Sigmoid colon (tissue), 7 donors: ENCODE data around the gene POU2AF2. TPM values are rescaled to one million over a fixed set of nuclear protein-coding genes. Genes with fewer than 3 reads are reported as not detected.
A peak's percentile ranks its signal among the peaks of the same experiment; 100 is the strongest.

Experiments used
- DNase-seq: peaks from one replicate; pipeline ENCODE4 v3.0.0-alpha.2; 2019
- H3K27ac ChIP-seq, 4 donors: fragments of 200-600 bp; sonication (generic); one replicate each; pipeline ENCODE4 v1.5.1; 2016 to 2019; ENCODE audit warnings: mild to moderate bottlenecking in 1 of 4
- H3K27me3 ChIP-seq, 3 donors: fragments of 200-600 bp; sonication (generic); one replicate each; pipeline ENCODE4 v1.5.1; 2019; ENCODE audit warnings: mild to moderate bottlenecking in 1 of 3
- H3K36me3 ChIP-seq, 4 donors: fragments of 200-600 bp; sonication (generic); one replicate each; pipeline ENCODE4 v1.5.1; 2016 to 2019
- H3K4me1 ChIP-seq, 4 donors: fragments of 200-600 bp; sonication (generic); one replicate each; pipeline ENCODE4 v1.5.1; 2017 to 2019
- H3K4me3 ChIP-seq, 4 donors: fragments of 200-600 bp; sonication (generic); one replicate each; pipeline ENCODE4 v1.5.1; 2017 to 2019; ENCODE audit warnings: mild to moderate bottlenecking in 2 of 4, moderate library complexity in 1 of 4
- H3K9me3 ChIP-seq, 4 donors: fragments of 200-600 bp in 3 of 4; sonication (generic) in 3 of 4; one replicate each; pipeline versions ENCODE4 v1.5.1 to v1.6.1; 2013 to 2019
- EP300 ChIP-seq, 4 donors: sonication (generic); formaldehyde crosslinking; IDR thresholded peaks; one replicate each; pipeline ENCODE4 v1.6.1; 2017; ENCODE audit warnings: antibody characterized with exemption in 4 of 4
- POLR2A ChIP-seq, 2 donors: fragments of 450-650 bp; IDR thresholded peaks; one replicate each; pipeline ENCODE4 v1.6.1; 2016; ENCODE audit warnings: antibody characterized with exemption in 2 of 2, mild to moderate bottlenecking in 2 of 2, moderate library complexity in 2 of 2
- POLR2AphosphoS5 ChIP-seq, 4 donors: sonication (generic); formaldehyde crosslinking; IDR thresholded peaks; one replicate each; pipeline ENCODE4 v1.6.1; 2017; ENCODE audit warnings: antibody characterized with exemption in 4 of 4
- WGBS, 2 donors: extraction: QIAGEN DNeasy Blood & Tissue Kit; methylation state at CpG; one replicate each; pipeline ENCODE4 v1.1.7; 2013; 5-methylcytosine and 5-hydroxymethylcytosine counted together
- intact Hi-C: fragments of 100-400 bp; cut with DNase I; formaldehyde crosslinking; loops from one replicate; pipeline ENCODE4 v1.15.1; 2023
- polyA plus RNA-seq, 3 donors: library from polyadenylated mRNA; stranded (reverse); fragments of 200-250 nt; gene quantifications; one replicate each; pipeline ENCODE4 v1.2.3, GENCODE V29; 2013
- total RNA-seq, 4 donors: library from RNA; depleted of rRNA; stranded (reverse); fragments of >200 nt; gene quantifications; one replicate each; pipeline ENCODE4 v1.1.0, GENCODE V29; 2016
- TF ChIP-seq, protein P1 (sequence below), 4 experiments: fragments of 450-650 bp in 3 of 4; fragments of 200-600 bp in 1 of 4; IDR thresholded peaks; one replicate each; pipeline ENCODE4 v1.5.1; 2016 to 2019; ENCODE audit warnings: antibody characterized with exemption in 4 of 4, mild to moderate bottlenecking in 3 of 4, moderate library complexity in 2 of 4
- donor health status: healthy with polysubstance abuse.
- donor health status: Bipolar disorder and iron deficiency.
- donor health status: healthy.

The POU2AF2 gene
- total and polyA plus RNA-seq, 7 donors = 1.5 to 2.5 (median 2.4) TPM; not detected in 4

DNA sequence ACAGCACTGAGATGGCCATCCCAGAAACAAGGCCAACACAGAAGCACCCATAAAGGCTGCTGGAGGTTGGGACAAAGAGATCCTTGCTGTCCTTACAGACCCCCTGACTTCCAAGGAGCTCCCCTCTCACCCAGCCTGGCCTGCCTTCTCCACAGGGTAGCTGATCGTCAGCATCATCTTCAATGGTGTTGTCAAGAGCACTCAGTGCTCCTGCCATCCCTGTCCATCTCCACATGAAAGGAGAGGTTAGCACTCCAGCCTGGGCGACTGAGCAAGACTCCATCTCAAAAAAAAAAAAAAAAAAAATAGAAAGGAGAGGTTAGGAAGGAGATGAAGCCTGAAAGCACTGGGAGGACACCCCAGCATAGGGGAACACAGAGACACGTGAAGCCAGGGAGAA lies 50.7 kb downstream of the POU2AF2 start:
- Histone ChIP-seq H3K27me3 (no peaks in the 10 kb centered on the region), H3K4me3 (no peak overlapping the region), H3K36me3 (no peaks in the 10 kb centered on the region), H3K27ac (peak overlapping the region in 1 of 4 donors; percentile 4), H3K4me1 (peaks cover 0 to 26% (median 20%) of the 10 kb centered on the region in 4 donors), H3K9me3 (no peaks in the 10 kb centered on the region)
- WGBS, 2 donors = 94 to 97% methylated on average over 3 of the region's 3 CpGs
- no peak for TF ChIP-seq POLR2AphosphoS5 (IDR thresholded peaks at IDR 0.05)
- no peak for TF ChIP-seq POLR2A (IDR thresholded peaks at IDR 0.05)
- no peak for TF ChIP-seq EP300 (IDR thresholded peaks at IDR 0.05)
- TF ChIP-seq, protein P1, sequence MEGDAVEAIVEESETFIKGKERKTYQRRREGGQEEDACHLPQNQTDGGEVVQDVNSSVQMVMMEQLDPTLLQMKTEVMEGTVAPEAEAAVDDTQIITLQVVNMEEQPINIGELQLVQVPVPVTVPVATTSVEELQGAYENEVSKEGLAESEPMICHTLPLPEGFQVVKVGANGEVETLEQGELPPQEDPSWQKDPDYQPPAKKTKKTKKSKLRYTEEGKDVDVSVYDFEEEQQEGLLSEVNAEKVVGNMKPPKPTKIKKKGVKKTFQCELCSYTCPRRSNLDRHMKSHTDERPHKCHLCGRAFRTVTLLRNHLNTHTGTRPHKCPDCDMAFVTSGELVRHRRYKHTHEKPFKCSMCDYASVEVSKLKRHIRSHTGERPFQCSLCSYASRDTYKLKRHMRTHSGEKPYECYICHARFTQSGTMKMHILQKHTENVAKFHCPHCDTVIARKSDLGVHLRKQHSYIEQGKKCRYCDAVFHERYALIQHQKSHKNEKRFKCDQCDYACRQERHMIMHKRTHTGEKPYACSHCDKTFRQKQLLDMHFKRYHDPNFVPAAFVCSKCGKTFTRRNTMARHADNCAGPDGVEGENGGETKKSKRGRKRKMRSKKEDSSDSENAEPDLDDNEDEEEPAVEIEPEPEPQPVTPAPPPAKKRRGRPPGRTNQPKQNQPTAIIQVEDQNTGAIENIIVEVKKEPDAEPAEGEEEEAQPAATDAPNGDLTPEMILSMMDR (IDR thresholded peaks at IDR 0.05) = no peak
- intact Hi-C loops = loop anchor here (5.0 kb wide), 2 partner anchors 36 to 146 kb away; no protein-coding TSS in a partner anchor
- no peak for DNase-seq

DNA sequence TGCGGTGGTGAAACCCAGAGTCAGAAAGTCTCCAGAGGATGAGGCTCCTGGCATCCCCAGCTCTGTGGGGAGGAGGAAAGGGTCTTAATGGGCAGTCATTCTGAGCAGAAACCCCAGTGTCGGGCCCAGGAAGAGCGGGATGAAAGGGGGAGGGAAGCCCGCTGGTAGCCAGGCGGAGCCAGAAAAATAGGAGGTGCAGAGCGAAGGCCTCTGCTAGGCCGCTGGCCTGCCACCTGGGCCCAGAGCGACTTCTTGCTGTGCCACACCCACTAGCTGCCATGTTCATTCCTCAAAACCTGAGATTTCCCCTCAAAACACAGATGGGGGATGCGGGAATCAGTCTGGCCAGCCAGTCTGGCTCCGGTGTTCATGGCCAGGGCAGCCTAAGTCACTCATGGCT lies 52.2 kb downstream of the POU2AF2 start:
- WGBS, 2 donors = 97% methylated on average over 10 of the region's 10 CpGs
- no peaks in the 10 kb centered on the region for H3K36me3 ChIP-seq
- H3K27ac ChIP-seq = peak overlapping the region in 3 of 4 donors; percentile 92 to 96 (median 94)
- no peaks in the 10 kb centered on the region for H3K9me3 ChIP-seq
- H3K4me1 ChIP-seq = peaks cover 0 to 37% (median 25%) of the 10 kb centered on the region in 4 donors
- TF ChIP-seq, protein P1 (IDR thresholded peaks at IDR 0.05) = no peak
- no peak for TF ChIP-seq POLR2A (IDR thresholded peaks at IDR 0.05)
- no peak for TF ChIP-seq EP300 (IDR thresholded peaks at IDR 0.05)
- no peak for TF ChIP-seq POLR2AphosphoS5 (IDR thresholded peaks at IDR 0.05)
- H3K4me3 ChIP-seq = no peak overlapping the region
- no peaks in the 10 kb centered on the region for H3K27me3 ChIP-seq
- no peak for DNase-seq
- intact Hi-C loops = loop anchor here (2.0 to 5.0 kb wide), 3 partner anchors 35 to 145 kb away; no protein-coding TSS in a partner anchor

DNA sequence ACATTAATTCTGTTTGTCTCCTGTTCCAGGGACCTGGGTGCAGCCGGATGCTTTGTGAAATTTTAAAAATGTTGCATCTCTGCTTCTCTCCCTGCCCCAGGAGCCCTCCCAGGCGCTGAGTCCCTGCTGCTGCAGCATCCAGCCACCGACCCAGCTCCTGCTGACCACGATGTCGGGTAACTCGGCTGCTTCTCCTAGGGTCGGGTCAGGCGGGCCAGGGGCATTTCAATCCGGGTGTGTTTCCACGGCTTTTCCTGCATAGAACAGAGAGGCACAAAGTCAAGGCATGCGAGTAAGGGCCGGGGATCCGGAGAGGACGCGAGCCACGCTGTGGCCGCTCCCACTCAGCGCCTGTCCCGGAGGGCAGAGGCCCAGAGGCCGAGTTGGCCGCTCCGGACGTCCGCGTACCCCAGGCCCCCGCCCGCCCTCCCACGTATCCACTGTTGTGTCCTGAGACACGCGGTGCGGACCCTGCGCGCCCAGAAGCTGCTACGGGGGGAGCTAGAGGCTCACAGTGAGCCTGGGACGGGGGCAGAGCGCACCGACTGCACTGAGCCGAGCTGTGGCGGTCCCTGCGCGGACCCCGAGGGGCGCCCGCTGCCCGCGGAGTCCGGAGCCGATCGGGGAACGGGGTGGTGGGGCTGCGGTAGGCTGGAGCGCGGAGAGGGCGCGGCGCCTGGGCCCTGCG lies 53.0 kb downstream of the POU2AF2 start, which contains the start of gene POU2AF3:
TSS of gene POU2AF3 (plus strand) at position 134 of the 688 bp plus-strand sequence. CDS start at position 170, 36 bp downstream.
- 6 to 14% methylated on average over 57 of the region's 57 CpGs for WGBS, 2 donors
- DNase-seq = peak; percentile 69
- TF ChIP-seq POLR2AphosphoS5 (IDR thresholded peaks at IDR 0.05) (no peak), POLR2A (IDR thresholded peaks at IDR 0.05) (no peak), EP300 (IDR thresholded peaks at IDR 0.05) (no peak)
- TF ChIP-seq, protein P1 (IDR thresholded peaks at IDR 0.05) = no peak
- Histone ChIP-seq H3K27ac (peak within 1 kb of the TSS; percentile 77 to 96 (median 93)), H3K27me3 (no peaks in the 10 kb centered on the region), H3K9me3 (no peaks in the 10 kb centered on the region), H3K4me3 (peak within 1 kb of the TSS; percentile 76 to 93 (median 88)), H3K4me1 (peaks cover 0 to 46% (median 30%) of the 10 kb centered on the region in 4 donors), H3K36me3 (no peaks in the 10 kb centered on the region)
- intact Hi-C loops = loop anchor here (2.0 to 5.0 kb wide), 3 partner anchors 34 to 144 kb away; no protein-coding TSS in a partner anchor

DNA sequence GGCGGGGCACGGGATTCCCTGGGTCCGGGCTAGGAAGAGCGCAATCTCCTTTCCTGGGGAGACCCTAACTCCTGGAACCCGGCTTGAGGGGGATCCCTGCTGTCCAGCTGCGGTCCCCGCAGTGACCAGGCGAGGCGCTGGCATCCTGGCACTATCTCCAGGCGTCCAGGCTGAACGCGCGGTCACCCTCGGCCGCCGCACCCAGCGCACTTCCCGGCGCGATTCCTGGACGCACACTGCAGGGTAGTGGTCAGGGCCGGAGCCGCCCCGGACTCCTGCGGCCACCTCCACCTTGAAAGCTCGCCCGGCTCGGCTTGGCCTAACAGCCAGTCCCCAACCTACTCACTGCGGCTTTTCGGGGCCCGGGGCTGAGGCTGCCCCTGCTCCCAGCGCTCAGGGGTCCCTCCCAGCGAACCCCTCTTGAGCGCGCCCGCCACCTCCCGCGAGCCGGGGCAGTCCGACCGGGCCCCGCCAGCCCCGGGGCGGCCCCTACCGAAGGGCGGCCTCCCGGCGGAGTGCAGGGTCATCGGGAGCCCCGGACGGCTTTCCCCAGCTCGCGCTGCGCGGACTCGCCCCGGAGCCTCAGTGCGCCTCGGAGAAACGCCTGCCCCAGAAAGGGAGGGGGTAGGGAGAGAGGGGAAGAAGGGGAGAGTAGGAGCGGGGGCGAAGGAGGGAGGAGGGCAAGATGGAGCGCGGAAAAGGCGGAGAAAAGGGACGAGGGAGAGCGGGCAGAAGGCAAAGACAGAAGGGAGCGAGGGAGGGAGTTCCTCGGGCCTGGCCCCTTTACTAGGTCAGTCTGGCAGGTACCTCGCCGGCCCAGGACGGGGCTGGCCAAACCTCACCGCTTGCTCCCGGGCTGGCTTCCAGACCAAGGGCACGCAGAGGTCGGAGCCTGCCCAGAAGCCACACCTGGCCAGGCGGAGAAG lies 53.8 kb downstream of the POU2AF2 start:
- Histone ChIP-seq H3K36me3 (no peaks in the 10 kb centered on the region), H3K9me3 (no peaks in the 10 kb centered on the region), H3K27me3 (no peaks in the 10 kb centered on the region), H3K4me3 (peak overlapping the region; percentile 76 to 93 (median 88)), H3K27ac (peak overlapping the region; percentile 77 to 96 (median 93)), H3K4me1 (peaks cover 0 to 48% (median 31%) of the 10 kb centered on the region in 4 donors)
- 1 to 3% methylated on average over 77 of the region's 77 CpGs for WGBS, 2 donors
- peak; percentile 83 for DNase-seq
- intact Hi-C loops = loop anchor here (2.0 to 5.0 kb wide), 3 partner anchors 33 to 143 kb away; no protein-coding TSS in a partner anchor
- TF ChIP-seq, protein P1 (IDR thresholded peaks at IDR 0.05) = peak; percentile 67 to 70 (median 68)
- TF ChIP-seq POLR2A (IDR thresholded peaks at IDR 0.05) (peak in 1 of 2 donors; percentile 9), POLR2AphosphoS5 (IDR thresholded peaks at IDR 0.05) (peak in 3 of 4 donors; percentile 22 to 53 (median 51)), EP300 (IDR thresholded peaks at IDR 0.05) (no peak)
